A549 (cell line): Measurements from ENCODE around the gene MT1A. TPM values are rescaled to one million over a fixed set of nuclear protein-coding genes. Genes with fewer than 3 reads are reported as not detected.

Experiments
- ATAC-seq, 2 experiments: fragments of 200-7000 bp in 1 of 2; fragments of >200 bp in 1 of 2; cut with Nextera tagmentation in 1 of 2; cut with Tn5 transposase in 1 of 2; 3 replicates each; pipeline versions ENCODE4 v1.8.0 to v1.9.1; 2018 to 2020; ENCODE audit warnings: mild to moderate bottlenecking in 1 of 2, moderate library complexity in 1 of 2
- CTCF ChIA-PET: fragments of 300-600 bp; sonication (Branson Sonifier 250); formaldehyde crosslinking; extraction: SDS; loops from one replicate; lab custom pipeline; 2021; ENCODE audit warnings: antibody characterized with exemption, inconsistent platforms; lab: Yijun Ruan, JAX
- POLR2A ChIA-PET: fragments of 350-600 bp; formaldehyde crosslinking; extraction: SDS; loops from one replicate; lab custom pipeline; 2021; ENCODE audit warnings: antibody characterized with exemption, inconsistent platforms; lab: Yijun Ruan, JAX
- DNase-seq, 2 experiments: peaks; one replicate each; pipeline versions ENCODE4 v3.0.0 to v3.0.0-alpha.2; 2011 to 2016; ENCODE audit warnings: low read depth in 1 of 2, low spot score in 1 of 2
- FAIRE-seq: peaks from 2 replicates; lab custom pipeline; 2011; peaks lifted over from hg19 to GRCh38; lab: Jason Lieb, UNC
- H3K27ac ChIP-seq, 2 experiments: fragments of >200 bp; sonication (Bioruptor Twin); formaldehyde crosslinking; 3 replicates each; pipeline ENCODE4 v1.5.1; 2016 to 2017
- H3K4me1 ChIP-seq: fragments of >200 bp; sonication (Bioruptor Twin); formaldehyde crosslinking; 3 replicates; pipeline ENCODE4 v1.6.1; 2016
- H3K4me2 ChIP-seq: fragments of >200 bp; sonication (Bioruptor Twin); formaldehyde crosslinking; 3 replicates; pipeline ENCODE4 v1.6.1; 2016
- H3K4me3 ChIP-seq: fragments of >200 bp; sonication (Bioruptor Twin); formaldehyde crosslinking; 3 replicates; pipeline ENCODE4 v1.5.1; 2016
- H3K9me3 ChIP-seq: fragments of >200 bp; sonication (Bioruptor Twin); formaldehyde crosslinking; 3 replicates; pipeline ENCODE4 v1.6.1; 2016
- CBX8 ChIP-seq: fragments of 200-600 bp; sonication (generic); IDR thresholded peaks from 2 replicates; pipeline ENCODE4 v1.6.1; 2016
- CHD4 ChIP-seq: fragments of 200-600 bp; sonication (generic); IDR thresholded peaks from 2 replicates; pipeline ENCODE4 v1.6.1; 2016; ENCODE audit warnings: antibody characterized with exemption, mild to moderate bottlenecking, borderline replicate concordance
- FOSL2 ChIP-seq, 2 experiments: fragments of 450-650 bp in 1 of 2; fragments of >200 bp in 1 of 2; sonication (Bioruptor Twin) in 1 of 2; formaldehyde crosslinking; IDR thresholded peaks; 2 replicates each; pipeline versions ENCODE4 v1.5.0 to v1.6.1; 2016 to 2020; ENCODE audit warnings: mild to moderate bottlenecking in 1 of 2, moderate library complexity in 1 of 2
- GATA3 ChIP-seq: IDR thresholded peaks from 2 replicates; pipeline ENCODE4 v1.6.1; 2012; ENCODE audit warnings: borderline replicate concordance
- HEYL ChIP-seq: fragments of 250-450 bp; sonication (Bioruptor Pico); IDR thresholded peaks from 2 replicates; pipeline ENCODE4 v1.8.0; 2021; ENCODE audit warnings: mild to moderate bottlenecking, moderate library complexity
- HOXB13 ChIP-seq: fragments of 250-450 bp; sonication (Bioruptor Pico); IDR thresholded peaks from 2 replicates; pipeline ENCODE4 v1.5.0; 2020; ENCODE audit warnings: low read depth, mild to moderate bottlenecking, moderate library complexity
- NR3C1 ChIP-seq: fragments of >200 bp; sonication (Bioruptor Twin); formaldehyde crosslinking; IDR thresholded peaks from 3 replicates; pipeline ENCODE4 v1.6.1; 2017
- RNF2 ChIP-seq: fragments of 200-600 bp; sonication (generic); IDR thresholded peaks from 2 replicates; pipeline ENCODE4 v1.6.1; 2016; ENCODE audit warnings: low read depth, mild to moderate bottlenecking, antibody characterized with exemption, moderate library complexity, borderline replicate concordance
- TP53 ChIP-seq: fragments of 250-450 bp; sonication (Bioruptor Pico); IDR thresholded peaks from 2 replicates; pipeline ENCODE4 v1.5.0; 2021; ENCODE audit warnings: mild to moderate bottlenecking, moderate library complexity
- ZFP36 ChIP-seq: fragments of 450-650 bp; IDR thresholded peaks from 2 replicates; pipeline ENCODE4 v1.6.1; 2014; ENCODE audit warnings: borderline replicate concordance; ENCODE audit not compliant: partially characterized antibody
- WGBS: methylation state at CpG from one replicate; pipeline ENCODE4 v1.1.6; 2017; ENCODE audit errors: missing lambda C conversion rate; 5-methylcytosine and 5-hydroxymethylcytosine counted together
- polyA plus RNA-seq, 4 experiments: library from polyadenylated mRNA; depleted of rRNA in 3 of 4; stranded (reverse); fragments of >200 nt; fragmentation: RNase III in 1 of 4; extraction: RNeasy Plus Mini Kit Qiagen cat#74134 plus additional on column Dnase treatment in 1 of 4; gene quantifications; 2 replicates in 3 of 4; 3 replicates in 1 of 4; pipeline ENCODE4 v1.2.3, GENCODE V29; 2011 to 2017
- TF ChIP-seq, protein P1 (sequence below): fragments of >200 bp; sonication (Bioruptor Twin); formaldehyde crosslinking; IDR thresholded peaks from 2 replicates; pipeline ENCODE4 v1.6.1; 2016
- TF ChIP-seq, protein P2 (sequence below): fragments of 450-650 bp; IDR thresholded peaks from 2 replicates; pipeline ENCODE4 v1.6.1; 2014; ENCODE audit warnings: antibody characterized with exemption

MT1A gene
- polyA plus RNA-seq, 2 of the 4 experiments (the other 2 are of a cell fraction): 5.3 to 12.8 TPM

DNA sequence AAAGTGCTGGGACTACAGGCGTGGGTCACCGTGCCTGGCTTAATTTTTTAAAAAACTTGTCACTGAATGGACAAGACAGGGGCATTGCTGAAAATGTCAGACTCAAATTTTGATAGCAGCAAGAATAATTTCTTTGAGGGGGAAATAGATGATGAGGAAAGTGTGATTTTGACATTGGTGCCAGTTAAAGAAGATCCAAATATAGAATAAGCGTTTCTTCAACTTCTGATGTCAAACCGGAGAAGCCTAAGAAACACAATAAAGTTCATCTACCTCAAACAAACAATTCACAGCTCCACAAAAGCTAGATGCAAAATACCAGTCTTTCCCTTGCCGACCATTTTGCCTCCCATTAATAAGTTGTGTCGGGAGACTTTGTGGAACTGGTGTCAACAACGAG lies 48.3 kb downstream of the MT1A start (continued):
- TF ChIP-seq NR3C1: no peak
- no peak for TF ChIP-seq TP53 (CRISPR knock-in tag)
- no peak for TF ChIP-seq RNF2
- TF ChIP-seq HOXB13 (CRISPR knock-in tag): no peak

DNA sequence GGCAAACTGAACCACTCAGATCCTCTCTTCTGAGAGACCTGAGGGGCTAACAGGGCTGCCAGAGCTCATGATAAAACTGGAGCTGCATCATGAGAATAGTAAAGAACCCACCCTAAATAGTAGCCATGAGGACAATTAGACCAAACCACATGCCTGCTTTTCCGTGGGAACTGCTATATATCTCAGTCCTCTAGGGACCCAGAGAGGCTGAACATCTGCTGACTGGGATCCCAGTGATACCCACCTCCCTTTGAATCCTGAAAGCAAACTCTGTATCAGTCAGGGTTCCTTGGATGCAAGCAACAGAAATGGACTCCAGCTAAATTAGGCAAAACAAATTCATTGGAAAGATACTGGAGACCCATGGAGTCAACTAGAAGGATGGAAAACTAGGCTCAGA lies 50.3 kb downstream of the MT1A start:
- 82% methylated on average over 1 of the region's 1 CpG for WGBS
- Histone ChIP-seq H3K9me3 (peaks cover 4% of the 10 kb centered on the region; the same call in 1 of the 3 replicates), H3K4me1 (peaks cover 28% of the 10 kb centered on the region), H3K4me2 (peak overlapping the region; percentile 47; the same call in 2 of the 3 replicates), H3K27ac (peak overlapping the region; percentile 56 to 72), H3K4me3 (no peak overlapping the region)
- DNase-seq (no peak), FAIRE-seq (no peak), ATAC-seq (peak in 1 of 2 experiments; percentile 37; a peak in 3 of 6 replicates)
- CTCF ChIA-PET: interaction anchor here (5.6 kb wide), 1 partner anchor 13 kb away, joined by 28 read pairs; no protein-coding TSS in a partner anchor
- TF ChIP-seq CHD4: no peak
- TF ChIP-seq ZFP36: no peak
- TF ChIP-seq, protein P1, sequence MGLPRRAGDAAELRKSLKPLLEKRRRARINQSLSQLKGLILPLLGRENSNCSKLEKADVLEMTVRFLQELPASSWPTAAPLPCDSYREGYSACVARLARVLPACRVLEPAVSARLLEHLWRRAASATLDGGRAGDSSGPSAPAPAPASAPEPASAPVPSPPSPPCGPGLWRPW: no peak
- no peak for TF ChIP-seq CBX8
- no peak for TF ChIP-seq GATA3
- no peak for TF ChIP-seq HEYL (CRISPR knock-in tag)
- POLR2A ChIA-PET: interaction anchor here (1.2 kb wide), 1 partner anchor 81 kb away, joined by 5 read pairs; the partner anchor contains the start of gene MT2A

DNA sequence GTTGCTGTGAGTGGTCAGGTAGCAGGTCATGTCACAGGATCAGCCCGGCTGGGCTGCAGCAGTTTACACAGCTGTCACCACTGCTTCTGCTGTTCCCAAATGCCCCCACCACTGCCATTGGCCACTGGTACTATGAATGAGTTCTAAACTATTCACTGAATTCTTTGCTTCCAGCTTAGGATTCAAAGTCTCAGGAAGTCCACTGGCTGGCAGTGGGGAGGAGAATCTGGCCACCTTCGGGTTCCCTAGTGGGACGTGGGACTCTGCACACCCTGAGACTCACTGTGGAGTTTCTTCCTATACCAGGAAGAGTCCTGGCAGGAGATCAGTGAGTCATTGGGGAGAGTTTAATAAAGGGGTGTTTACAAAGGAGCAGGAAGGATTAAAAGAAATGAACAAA lies 50.7 kb downstream of the MT1A start:
- Histone ChIP-seq H3K27ac (peak overlapping the region; percentile 56 to 72), H3K9me3 (peaks cover 4% of the 10 kb centered on the region; the same call in 1 of the 3 replicates), H3K4me3 (no peak overlapping the region), H3K4me1 (peaks cover 28% of the 10 kb centered on the region), H3K4me2 (peak overlapping the region; percentile 47)
- peak; percentile 6 to 34; a peak in 3 of 6 replicates for ATAC-seq
- ChIA-PET CTCF (interaction anchor here (5.6 kb wide), 1 partner anchor 12 kb away, joined by 28 read pairs; no protein-coding TSS in a partner anchor), POLR2A (interaction anchor here (1.2 kb wide), 1 partner anchor 81 kb away, joined by 5 read pairs; the partner anchor contains the start of gene MT2A)
- TF ChIP-seq, protein P2, sequence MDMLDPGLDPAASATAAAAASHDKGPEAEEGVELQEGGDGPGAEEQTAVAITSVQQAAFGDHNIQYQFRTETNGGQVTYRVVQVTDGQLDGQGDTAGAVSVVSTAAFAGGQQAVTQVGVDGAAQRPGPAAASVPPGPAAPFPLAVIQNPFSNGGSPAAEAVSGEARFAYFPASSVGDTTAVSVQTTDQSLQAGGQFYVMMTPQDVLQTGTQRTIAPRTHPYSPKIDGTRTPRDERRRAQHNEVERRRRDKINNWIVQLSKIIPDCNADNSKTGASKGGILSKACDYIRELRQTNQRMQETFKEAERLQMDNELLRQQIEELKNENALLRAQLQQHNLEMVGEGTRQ: no peak
- TF ChIP-seq FOSL2 (IDR thresholded peaks at IDR 0.05) (no peak; the same call in 1 of the 2 replicates), FOSL2 (CRISPR knock-in tag; IDR thresholded peaks at IDR 0.05) (peak; percentile 24; the same call in 1 of the 2 replicates)
- FAIRE-seq: no peak
- peak in 1 of 2 experiments; percentile 23 for DNase-seq
- WGBS: 14% methylated on average over 3 of the region's 3 CpGs

Other genes starting within 250 kb of the MT1A start
- 88.5 and 92.8 TPM in 2 replicates for gene AMFR, start 213.1 kb upstream of the MT1A start, polyA plus RNA-seq (2011; rRNA removed)
- 61.3 to 68.9 TPM (median 68.6 TPM) in 3 replicates for gene AMFR, start 213.1 kb upstream of the MT1A start, polyA plus RNA-seq (2017; fragmentation: RNase III; extraction: RNeasy Plus Mini Kit Qiagen cat#74134 plus additional on column Dnase treatment)
- 128 and 153 TPM in 2 replicates for gene NUDT21, start 187.3 kb upstream of the MT1A start, polyA plus RNA-seq (2011; rRNA removed)
- 58.7 to 68.4 TPM (median 62.8 TPM) in 3 replicates for gene NUDT21, start 187.3 kb upstream of the MT1A start, polyA plus RNA-seq (2017; fragmentation: RNase III; extraction: RNeasy Plus Mini Kit Qiagen cat#74134 plus additional on column Dnase treatment)
- 72.6 and 94.1 TPM in 2 replicates for gene OGFOD1, start 187.1 kb upstream of the MT1A start, polyA plus RNA-seq (2011; rRNA removed)
- gene OGFOD1, start 187.1 kb upstream of the MT1A start, polyA plus RNA-seq (2017; fragmentation: RNase III; extraction: RNeasy Plus Mini Kit Qiagen cat#74134 plus additional on column Dnase treatment): 71.6 to 79.7 TPM (median 72.7 TPM) in 3 replicates
- gene BBS2, start 118.6 kb upstream of the MT1A start, polyA plus RNA-seq (2011; rRNA removed): 61.4 and 62.3 TPM in 2 replicates
- gene BBS2, start 118.6 kb upstream of the MT1A start, polyA plus RNA-seq (2017; fragmentation: RNase III; extraction: RNeasy Plus Mini Kit Qiagen cat#74134 plus additional on column Dnase treatment): 36.1 to 46.6 TPM (median 44.4 TPM) in 3 replicates
- gene MT4, start 73.6 kb upstream of the MT1A start, polyA plus RNA-seq (2011; rRNA removed): not detected in 2 replicates
- gene MT4, start 73.6 kb upstream of the MT1A start, polyA plus RNA-seq (2017; fragmentation: RNase III; extraction: RNeasy Plus Mini Kit Qiagen cat#74134 plus additional on column Dnase treatment): not detected in 3 replicates
- gene MT3, start 49.1 kb upstream of the MT1A start, polyA plus RNA-seq (2011; rRNA removed): 0.16 and 0.24 TPM in 2 replicates
- gene MT3, start 49.1 kb upstream of the MT1A start, polyA plus RNA-seq (2017; fragmentation: RNase III; extraction: RNeasy Plus Mini Kit Qiagen cat#74134 plus additional on column Dnase treatment): 0.21 TPM in 1 of 3 replicates, not detected in the others
- gene MT2A, start 30.1 kb upstream of the MT1A start, polyA plus RNA-seq (2011; rRNA removed): 39.1 and 69.4 TPM in 2 replicates
- 228 to 316 TPM (median 305 TPM) in 3 replicates for gene MT2A, start 30.1 kb upstream of the MT1A start, polyA plus RNA-seq (2017; fragmentation: RNase III; extraction: RNeasy Plus Mini Kit Qiagen cat#74134 plus additional on column Dnase treatment)
- gene MT1E, start 12.9 kb upstream of the MT1A start, polyA plus RNA-seq (2011; rRNA removed): not detected in 2 replicates
- gene MT1E, start 12.9 kb upstream of the MT1A start, polyA plus RNA-seq (2017; fragmentation: RNase III; extraction: RNeasy Plus Mini Kit Qiagen cat#74134 plus additional on column Dnase treatment): not detected in 3 replicates
- not detected in 2 replicates for gene MT1M, start 6.0 kb upstream of the MT1A start, polyA plus RNA-seq (2011; rRNA removed)
- not detected in 3 replicates for gene MT1M, start 6.0 kb upstream of the MT1A start, polyA plus RNA-seq (2017; fragmentation: RNase III; extraction: RNeasy Plus Mini Kit Qiagen cat#74134 plus additional on column Dnase treatment)
- not detected in 2 replicates for gene MT1B, start 13.2 kb downstream of the MT1A start, polyA plus RNA-seq (2011; rRNA removed)
- not detected in 3 replicates for gene MT1B, start 13.2 kb downstream of the MT1A start, polyA plus RNA-seq (2017; fragmentation: RNase III; extraction: RNeasy Plus Mini Kit Qiagen cat#74134 plus additional on column Dnase treatment)
- 4.1 and 5.6 TPM in 2 replicates for gene MT1F, start 19.3 kb downstream of the MT1A start, polyA plus RNA-seq (2011; rRNA removed)
- 6.8 to 11.3 TPM (median 10.8 TPM) in 3 replicates for gene MT1F, start 19.3 kb downstream of the MT1A start, polyA plus RNA-seq (2017; fragmentation: RNase III; extraction: RNeasy Plus Mini Kit Qiagen cat#74134 plus additional on column Dnase treatment)
- not detected in 2 replicates for gene MT1G, start 29.4 kb downstream of the MT1A start, polyA plus RNA-seq (2011; rRNA removed)
- not detected in 3 replicates for gene MT1G, start 29.4 kb downstream of the MT1A start, polyA plus RNA-seq (2017; fragmentation: RNase III; extraction: RNeasy Plus Mini Kit Qiagen cat#74134 plus additional on column Dnase treatment)
- not detected in 2 replicates for gene MT1H, start 31.1 kb downstream of the MT1A start, polyA plus RNA-seq (2011; rRNA removed)
- not detected in 3 replicates for gene MT1H, start 31.1 kb downstream of the MT1A start, polyA plus RNA-seq (2017; fragmentation: RNase III; extraction: RNeasy Plus Mini Kit Qiagen cat#74134 plus additional on column Dnase treatment)
- gene MT1X, start 43.8 kb downstream of the MT1A start, polyA plus RNA-seq (2011; rRNA removed): 44.0 and 74.5 TPM in 2 replicates
- gene MT1X, start 43.8 kb downstream of the MT1A start, polyA plus RNA-seq (2017; fragmentation: RNase III; extraction: RNeasy Plus Mini Kit Qiagen cat#74134 plus additional on column Dnase treatment): 73.4 to 131 TPM (median 121 TPM) in 3 replicates
- gene NUP93, start 91.5 kb downstream of the MT1A start, polyA plus RNA-seq (2011; rRNA removed): 91.4 and 97.5 TPM in 2 replicates
- gene NUP93, start 91.5 kb downstream of the MT1A start, polyA plus RNA-seq (2017; fragmentation: RNase III; extraction: RNeasy Plus Mini Kit Qiagen cat#74134 plus additional on column Dnase treatment): 82.5 to 88.9 TPM (median 87.3 TPM) in 3 replicates
- gene SLC12A3, start 226.5 kb downstream of the MT1A start, polyA plus RNA-seq (2011; rRNA removed): 0.01 and 0.09 TPM in 2 replicates
- gene SLC12A3, start 226.5 kb downstream of the MT1A start, polyA plus RNA-seq (2017; fragmentation: RNase III; extraction: RNeasy Plus Mini Kit Qiagen cat#74134 plus additional on column Dnase treatment): 0.08 TPM in 1 of 3 replicates, not detected in the others